ENCODE measurements around the gene CLEC11A.
"Not testable (repeated sequence)": the region's sequence is repeated elsewhere in the genome, so short reads cannot be mapped to it uniquely, and the experiment has no call there.

The CLEC11A gene

DNA sequence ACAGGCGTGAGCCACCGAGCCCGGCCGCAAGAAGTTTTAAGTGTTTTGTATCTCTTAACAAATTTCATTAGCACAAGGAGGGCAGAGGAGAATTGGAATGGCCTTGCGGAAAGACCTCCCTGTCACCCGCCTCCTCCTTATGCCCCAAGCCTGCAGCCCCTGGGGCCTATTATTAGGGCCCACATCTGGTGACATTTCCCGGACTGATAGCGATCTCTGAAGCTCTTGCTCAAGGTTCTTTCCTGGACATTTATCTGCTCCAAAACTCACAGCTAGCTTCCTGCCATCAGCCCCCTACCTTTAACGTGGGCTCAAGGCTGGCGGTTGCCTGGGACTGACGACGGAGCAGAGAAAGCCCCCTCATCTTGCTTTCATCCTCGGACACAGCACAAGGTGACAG lies 40.4 kb downstream of the CLEC11A start:
- not testable (repeated sequence) for DNase-seq

DNA sequence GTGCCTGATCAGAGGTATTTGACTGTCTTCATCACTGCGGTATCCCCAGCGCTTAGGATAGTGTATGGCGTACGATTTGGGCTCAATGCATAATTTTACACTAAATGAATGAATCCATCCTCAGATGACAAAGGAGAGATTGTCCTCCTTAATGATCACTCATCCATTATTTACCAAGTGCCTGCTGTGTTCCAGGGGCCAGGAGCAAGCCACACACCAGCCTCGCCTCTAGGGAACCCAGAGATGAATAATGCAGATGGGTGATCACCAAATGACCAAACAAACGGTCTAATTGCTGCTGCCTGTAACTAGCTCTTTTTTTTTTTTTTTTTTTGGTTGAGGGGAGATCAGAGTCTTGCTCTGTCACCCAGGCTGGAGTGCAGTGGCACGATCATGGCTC lies 41.2 kb downstream of the CLEC11A start:
- no peak for DNase-seq

DNA sequence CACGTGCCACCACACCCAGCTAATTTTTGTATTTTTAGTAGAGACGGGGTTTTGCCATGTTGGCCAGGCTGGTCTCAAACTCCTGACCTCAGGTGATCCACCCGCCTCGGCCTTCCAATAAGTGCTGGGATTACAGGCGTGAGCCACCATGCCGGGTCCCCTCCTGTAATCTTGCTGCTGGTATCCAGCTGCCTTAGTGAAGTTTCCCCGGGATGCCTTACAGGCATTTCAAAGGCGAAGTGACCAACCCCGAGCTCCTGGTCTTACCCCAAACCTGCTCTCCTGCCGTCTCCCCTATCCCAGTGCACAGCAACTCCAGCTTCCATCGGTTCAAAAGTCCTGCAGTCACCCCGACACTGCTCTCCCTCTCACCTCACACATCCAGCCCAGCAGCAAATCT lies 43.6 kb downstream of the CLEC11A start:
- not testable (repeated sequence) for DNase-seq

DNA sequence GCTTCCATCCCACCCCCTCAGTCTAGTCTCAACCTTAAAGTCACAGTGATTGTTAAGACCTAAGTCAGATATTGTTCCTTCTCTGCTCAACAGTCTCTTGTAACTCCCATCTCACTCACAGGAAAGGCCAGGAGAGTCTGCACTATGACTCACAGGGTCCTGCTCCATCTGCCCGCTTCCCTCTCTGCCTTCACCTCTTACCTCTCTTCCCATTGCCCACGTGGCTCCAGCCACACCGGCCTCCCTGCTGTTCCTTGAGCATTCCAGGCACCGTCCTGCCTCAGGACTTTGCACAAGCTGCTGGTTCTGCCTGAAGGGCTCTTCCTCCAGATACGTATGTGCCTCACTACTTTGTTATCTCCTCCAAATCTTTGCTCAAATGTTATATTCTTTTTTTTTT lies 44.1 kb downstream of the CLEC11A start:
- DNase-seq, result not testable (repeated sequence)

DNA sequence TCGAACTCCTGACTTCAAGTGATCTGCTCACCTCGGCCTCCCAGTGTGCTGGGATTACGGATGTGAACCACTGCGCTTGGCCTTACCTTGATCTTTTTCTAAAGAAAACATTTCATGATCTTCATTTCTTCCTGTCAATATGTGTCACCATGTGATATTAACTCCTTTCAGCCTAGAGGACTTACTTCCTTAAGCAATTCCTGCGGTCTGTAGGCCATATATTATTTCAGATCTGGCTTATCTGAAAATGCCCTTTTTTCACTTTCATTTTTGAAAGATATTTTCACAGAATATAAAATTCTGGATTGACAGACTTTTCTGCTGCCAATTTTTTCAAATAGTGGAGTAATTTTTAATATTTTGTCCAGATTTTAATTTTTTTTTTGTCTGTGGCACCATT lies 45.1 kb downstream of the CLEC11A start:
- no peak for DNase-seq

DNA sequence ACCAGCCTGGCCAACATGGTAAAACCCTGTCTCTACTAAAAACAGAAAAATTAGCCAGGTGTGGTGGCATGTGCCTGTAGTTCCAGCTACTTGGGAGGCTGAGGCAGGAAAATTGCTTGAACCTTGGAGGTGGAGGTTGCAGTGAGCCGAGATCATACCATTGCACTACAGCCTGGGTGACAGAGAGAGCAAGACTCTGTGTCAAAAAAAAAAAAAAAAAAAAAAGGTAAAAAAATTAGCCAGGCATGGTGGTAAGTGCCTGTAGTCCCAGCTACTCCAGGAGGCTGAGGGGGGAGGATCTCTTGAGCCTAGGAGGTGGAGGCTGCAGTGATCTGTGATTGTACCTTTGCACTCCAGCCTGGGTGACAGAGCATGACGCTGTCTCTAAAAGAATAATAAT lies 47.0 kb downstream of the CLEC11A start, which contains the start of gene GPR32:
GPR32 (plus strand) TSS at position 301 of the 400 bp plus-strand sequence. CDS start 137 bp downstream, outside the sequence.
- not testable (repeated sequence) for DNase-seq

DNA sequence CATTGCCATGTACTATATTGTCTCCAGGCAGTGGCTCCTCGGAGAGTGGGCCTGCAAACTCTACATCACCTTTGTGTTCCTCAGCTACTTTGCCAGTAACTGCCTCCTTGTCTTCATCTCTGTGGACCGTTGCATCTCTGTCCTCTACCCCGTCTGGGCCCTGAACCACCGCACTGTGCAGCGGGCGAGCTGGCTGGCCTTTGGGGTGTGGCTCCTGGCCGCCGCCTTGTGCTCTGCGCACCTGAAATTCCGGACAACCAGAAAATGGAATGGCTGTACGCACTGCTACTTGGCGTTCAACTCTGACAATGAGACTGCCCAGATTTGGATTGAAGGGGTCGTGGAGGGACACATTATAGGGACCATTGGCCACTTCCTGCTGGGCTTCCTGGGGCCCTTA lies 47.7 kb downstream of the CLEC11A start:
- no peak for DNase-seq

DNA sequence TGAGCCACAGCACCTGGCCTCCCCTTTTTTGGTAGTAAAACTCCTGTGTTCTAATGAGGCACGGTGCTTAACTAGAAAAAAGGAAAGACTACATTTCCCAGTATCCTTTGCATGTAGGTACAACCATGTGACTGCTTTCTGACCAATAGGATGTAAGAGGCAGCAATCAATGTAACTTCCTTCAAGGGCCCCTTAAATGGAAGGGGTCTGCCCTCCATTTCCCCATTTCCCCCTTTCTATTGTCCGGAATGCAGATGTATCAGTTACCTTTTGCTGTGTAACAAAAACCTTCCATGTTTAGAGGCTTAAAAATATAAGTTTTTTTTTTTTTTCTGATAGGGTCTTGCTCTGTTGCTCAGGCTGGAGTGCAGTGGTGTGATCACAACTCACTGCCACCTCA lies 49.3 kb downstream of the CLEC11A start:
- no peak for DNase-seq

DNA sequence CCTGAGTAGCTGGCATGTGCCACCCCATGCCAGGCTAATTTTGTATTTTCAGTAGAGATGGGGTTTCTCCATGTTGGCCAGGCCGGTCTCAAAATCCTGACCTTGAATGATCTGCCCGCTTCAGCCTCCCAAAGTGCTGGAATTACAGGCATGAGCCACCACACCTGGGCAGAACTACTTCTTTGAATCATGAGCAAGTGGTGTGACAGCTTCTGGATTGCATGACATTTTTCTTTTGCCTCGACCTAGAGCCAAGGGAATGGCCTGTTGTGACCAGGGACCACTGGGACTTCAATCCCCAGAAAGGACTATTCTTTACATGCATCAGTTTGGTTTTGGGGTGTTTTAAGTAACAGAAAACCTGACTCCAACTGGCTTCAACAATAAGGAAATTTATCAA lies 49.7 kb downstream of the CLEC11A start:
- DNase-seq, result not testable (repeated sequence)

DNA sequence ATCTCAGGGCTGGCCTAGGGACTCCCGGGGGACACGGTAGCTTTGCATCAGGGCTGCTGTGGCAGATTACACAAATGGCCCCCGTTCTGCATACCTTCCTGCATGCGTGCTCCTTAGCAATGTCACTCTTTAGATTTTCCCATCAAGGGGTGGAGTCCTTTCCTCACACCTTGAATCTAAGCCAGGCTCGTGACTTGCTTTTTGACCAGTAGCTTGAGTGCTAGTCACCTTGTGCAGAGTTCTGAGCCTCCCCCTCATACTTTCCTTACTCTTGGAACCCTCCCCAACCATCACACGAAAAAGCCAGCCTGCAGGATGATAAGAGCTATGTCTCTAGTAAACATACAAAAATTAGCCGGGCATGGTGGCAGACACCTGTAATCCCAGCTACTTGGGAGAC lies 50.3 kb downstream of the CLEC11A start:
- not testable (repeated sequence) for DNase-seq
